Mesodermal cell (in vitro differentiated cells): ENCODE measurements around the gene BMS1.
A peak's percentile ranks its signal among the peaks of the same experiment; 100 is the strongest.

Experiments used
- H3K27ac ChIP-seq: 2 replicates; pipeline ENCODE4 v1.7.0; 2013; ENCODE audit warnings: mild to moderate bottlenecking, low read depth, low read length, moderate library complexity; ENCODE audit not compliant: severe bottlenecking
- H3K36me3 ChIP-seq: 2 replicates; pipeline ENCODE4 v1.7.1; 2013; ENCODE audit warnings: mild to moderate bottlenecking, low read length, moderate library complexity; ENCODE audit not compliant: control insufficient read depth, insufficient read depth
- H3K4me1 ChIP-seq: one replicate; pipeline ENCODE4 v1.7.1; 2013; ENCODE audit warnings: mild to moderate bottlenecking, low read length; ENCODE audit not compliant: insufficient read depth, control insufficient read depth, poor library complexity, severe bottlenecking
- H3K4me3 ChIP-seq: 2 replicates; pipeline ENCODE4 v1.7.0; 2013; ENCODE audit warnings: low read length, control low read depth, mild to moderate bottlenecking; ENCODE audit not compliant: insufficient read depth, poor library complexity, severe bottlenecking; ENCODE audit errors: extremely low read depth
- H3K9me3 ChIP-seq: 2 replicates; pipeline ENCODE4 v1.7.1; 2013; ENCODE audit warnings: mild to moderate bottlenecking, low read length, moderate library complexity; ENCODE audit not compliant: control insufficient read depth
- WGBS, 2 experiments: methylation state at CpG; one replicate each; pipeline ENCODE4 v1.1.5; 2013; ENCODE audit warnings: missing lambda C conversion rate in 2 of 2; ENCODE audit not compliant: insufficient coverage in 2 of 2; 5-methylcytosine and 5-hydroxymethylcytosine counted together

The BMS1 gene

GRCh38 chr10:42755028-42755451 is 27.6 kb upstream of the BMS1 start:
- WGBS, 2 experiments = 2 to 7% methylated on average over 26 to 42 of the region's 45 CpGs
- Histone ChIP-seq H3K27ac (no peak overlapping the region), H3K36me3 (no peaks in the 10 kb centered on the region), H3K4me1 (peaks cover 3% of the 10 kb centered on the region), H3K4me3 (peak overlapping the region; percentile 37), H3K9me3 (no peaks in the 10 kb centered on the region)

- Histone ChIP-seq H3K4me3 (no peak overlapping the region), H3K27ac (no peak overlapping the region), H3K4me1 (peaks cover 3% of the 10 kb centered on the region), H3K9me3 (no peaks in the 10 kb centered on the region), H3K36me3 (no peaks in the 10 kb centered on the region)
- WGBS, 2 experiments = 59 to 69% methylated on average over 6 to 10 of the region's 10 CpGs
Measured at GRCh38 chr10:42755556-42756093, 27.0 kb upstream of the BMS1 start.

- H3K4me3 ChIP-seq = no peak overlapping the region
- 86% methylated on average over 15 to 17 of the region's 20 CpGs for WGBS, 2 experiments
- H3K36me3 ChIP-seq = no peaks in the 10 kb centered on the region
- H3K4me1 ChIP-seq = no peaks in the 10 kb centered on the region
- H3K27ac ChIP-seq = no peak overlapping the region
- H3K9me3 ChIP-seq = peaks cover 7% of the 10 kb centered on the region
Measured at GRCh38 chr10:42767906-42768305, 14.7 kb upstream of the BMS1 start.

GRCh38 chr10:42768581-42769152 is 13.9 kb upstream of the BMS1 start:
- Histone ChIP-seq H3K4me1 (no peaks in the 10 kb centered on the region), H3K9me3 (peaks cover 7% of the 10 kb centered on the region), H3K27ac (no peak overlapping the region), H3K4me3 (no peak overlapping the region), H3K36me3 (no peaks in the 10 kb centered on the region)
- WGBS, 2 experiments = 93 to 97% methylated on average over 14 to 15 of the region's 18 CpGs

GRCh38 chr10:42769173-42769572 is 13.4 kb upstream of the BMS1 start:
- Histone ChIP-seq H3K36me3 (no peaks in the 10 kb centered on the region), H3K4me1 (no peaks in the 10 kb centered on the region), H3K27ac (no peak overlapping the region), H3K4me3 (no peak overlapping the region), H3K9me3 (peaks cover 7% of the 10 kb centered on the region)
- 83 to 86% methylated on average over 6 to 10 of the region's 10 CpGs for WGBS, 2 experiments

- 76 to 78% methylated on average over 11 to 12 of the region's 12 CpGs for WGBS, 2 experiments
- H3K9me3 ChIP-seq = peaks cover 7% of the 10 kb centered on the region
Measured at GRCh38 chr10:42769673-42770072, 12.9 kb upstream of the BMS1 start.

GRCh38 chr10:42776681-42777080 is 5.9 kb upstream of the BMS1 start:
- H3K27ac ChIP-seq = no peak overlapping the region
- no peaks in the 10 kb centered on the region for H3K4me1 ChIP-seq
- no peaks in the 10 kb centered on the region for H3K36me3 ChIP-seq
- WGBS, 2 experiments = no CpG with 5 or more reads among the region's 1 CpG
- H3K4me3 ChIP-seq = no peak overlapping the region
- H3K9me3 ChIP-seq = peaks cover 7% of the 10 kb centered on the region

More at GRCh38 chr10:42769673-42770072, 12.9 kb upstream of the BMS1 start:
- Histone ChIP-seq H3K4me3 (no peak overlapping the region), H3K27ac (no peak overlapping the region), H3K4me1 (no peaks in the 10 kb centered on the region), H3K36me3 (no peaks in the 10 kb centered on the region)

- Histone ChIP-seq H3K36me3 (peaks cover 13% of the 10 kb centered on the region), H3K4me3 (no peak overlapping the region), H3K27ac (no peak overlapping the region), H3K9me3 (no peaks in the 10 kb centered on the region), H3K4me1 (no peaks in the 10 kb centered on the region)
- WGBS, 2 experiments = 74 to 80% methylated on average over 2 to 3 of the region's 4 CpGs
Measured at GRCh38 chr10:42780456-42780855, 2.1 kb upstream of the BMS1 start.

- Histone ChIP-seq H3K4me1 (no peaks in the 10 kb centered on the region), H3K4me3 (peak overlapping the region; percentile 74), H3K9me3 (no peaks in the 10 kb centered on the region), H3K36me3 (peaks cover 28% of the 10 kb centered on the region), H3K27ac (peak overlapping the region; percentile 76)
- 53 to 62% methylated on average over 10 to 11 of the region's 18 CpGs for WGBS, 2 experiments
Measured at GRCh38 chr10:42781893-42782445, 626 bp upstream of the BMS1 start.

- Histone ChIP-seq H3K4me3 (peak overlapping the region; percentile 74), H3K36me3 (peaks cover 33% of the 10 kb centered on the region), H3K27ac (peak overlapping the region; percentile 76), H3K9me3 (no peaks in the 10 kb centered on the region), H3K4me1 (no peaks in the 10 kb centered on the region)
- 0 to 9% methylated on average over 5 to 6 of the region's 11 CpGs for WGBS, 2 experiments
Measured at GRCh38 chr10:42783181-42783549, 570 bp downstream of the BMS1 start.

GRCh38 chr10:42785759-42786158 is 3.2 kb downstream of the BMS1 start:
- no peaks in the 10 kb centered on the region for H3K4me1 ChIP-seq
- no peak overlapping the region for H3K4me3 ChIP-seq
- H3K36me3 ChIP-seq = peaks cover 52% of the 10 kb centered on the region
- H3K27ac ChIP-seq = no peak overlapping the region
- 98 to 100% methylated on average over 5 to 6 of the region's 6 CpGs for WGBS, 2 experiments
- H3K9me3 ChIP-seq = no peaks in the 10 kb centered on the region
